HepG2 (cell line): Measurements from ENCODE around the gene ID4. TPM values are rescaled to one million over a fixed set of nuclear protein-coding genes. Genes with fewer than 3 reads are reported as not detected.

Source experiments
- CAMTA2 ChIP-seq: sonication (generic); formaldehyde crosslinking; IDR thresholded peaks from 2 replicates; pipeline ENCODE4 v1.4.0; 2020; ENCODE audit warnings: mild to moderate bottlenecking, missing genetic modification reagents, borderline replicate concordance
- GATA4 ChIP-seq: sonication (generic); IDR thresholded peaks from 2 replicates; pipeline ENCODE4 v1.6.1; 2016; ENCODE audit warnings: antibody characterized with exemption, low read depth, borderline replicate concordance
- HNRNPH1 ChIP-seq: fragments of 200-400 bp; formaldehyde crosslinking; optimal IDR thresholded peaks from 2 replicates; pipeline ENCODE3; 2017; ENCODE audit warnings: mild to moderate bottlenecking, low read depth, low read length
- HOXA9 ChIP-seq: sonication (generic); formaldehyde crosslinking; IDR thresholded peaks from 2 replicates; pipeline ENCODE4 v1.8.1; 2022; ENCODE audit warnings: missing genetic modification reagents, mild to moderate bottlenecking, moderate library complexity, borderline replicate concordance
- JUN ChIP-seq: sonication (generic); formaldehyde crosslinking; IDR thresholded peaks from 2 replicates; pipeline ENCODE4 v1.4.0; 2020; ENCODE audit warnings: mild to moderate bottlenecking, missing genetic modification reagents
- MYNN ChIP-seq: sonication (generic); formaldehyde crosslinking; IDR thresholded peaks from 2 replicates; pipeline ENCODE4 v1.4.0; 2020; ENCODE audit warnings: mild to moderate bottlenecking, low read depth, missing genetic modification reagents
- NCOA1 ChIP-seq: sonication (generic); formaldehyde crosslinking; IDR thresholded peaks from 2 replicates; pipeline ENCODE4 v1.9.0; 2021; ENCODE audit warnings: missing genetic modification reagents
- PHB2 ChIP-seq: fragments of 450-650 bp; IDR thresholded peaks from 2 replicates; pipeline ENCODE4 v1.6.1; 2018; ENCODE audit not compliant: partially characterized antibody
- ZNF20 ChIP-seq: sonication (generic); formaldehyde crosslinking; IDR thresholded peaks from 2 replicates; pipeline ENCODE4 v1.4.0; 2020; ENCODE audit warnings: mild to moderate bottlenecking, moderate library complexity, missing genetic modification reagents
- ZNF225 ChIP-seq: sonication (generic); formaldehyde crosslinking; IDR thresholded peaks from 2 replicates; pipeline ENCODE4 v1.4.0; 2020; ENCODE audit warnings: mild to moderate bottlenecking, missing genetic modification reagents
- ZNF331 ChIP-seq: sonication (generic); formaldehyde crosslinking; IDR thresholded peaks from 2 replicates; pipeline ENCODE4 v1.4.0; 2020; ENCODE audit warnings: missing genetic modification reagents
- ZNF367 ChIP-seq: sonication (generic); formaldehyde crosslinking; IDR thresholded peaks from 2 replicates; pipeline ENCODE4 v1.4.0; 2020; ENCODE audit warnings: missing genetic modification reagents, borderline replicate concordance
- ZNF672 ChIP-seq: sonication (generic); formaldehyde crosslinking; IDR thresholded peaks from 2 replicates; pipeline ENCODE4 v1.8.1; 2022; ENCODE audit warnings: missing genetic modification reagents
- ZNF839 ChIP-seq: sonication (generic); formaldehyde crosslinking; IDR thresholded peaks from 2 replicates; pipeline ENCODE4 v1.4.0; 2020; ENCODE audit warnings: missing genetic modification reagents, mild to moderate bottlenecking, borderline replicate concordance
- ZSCAN22 ChIP-seq: sonication (generic); formaldehyde crosslinking; IDR thresholded peaks from 2 replicates; pipeline ENCODE4 v1.4.0; 2020; ENCODE audit warnings: mild to moderate bottlenecking, missing genetic modification reagents
- polyA plus RNA-seq, 8 experiments: library from polyadenylated mRNA; depleted of rRNA in 3 of 8; stranded (reverse) in 7 of 8; unstranded in 1 of 8; fragments of >200 nt; fragmentation: Illumina TruSeq in 4 of 8; extraction: Trizol in 4 of 8; gene quantifications; 2 replicates each; pipeline versions ENCODE4 v1.2.1 to v1.2.3, GENCODE V29; 2011 to 2016; ENCODE audit warnings: low read depth in 4 of 8, missing spikeins in 1 of 8, mixed read lengths in 1 of 8; ENCODE audit not compliant: insufficient read depth in 1 of 8
- total RNA-seq, 5 experiments: library from RNA; depleted of rRNA; stranded (reverse); fragments of >200 nt; fragmentation: Illumina TruSeq; extraction: Trizol; gene quantifications; 2 replicates each; pipeline ENCODE4 v1.2.3, GENCODE V29; 2016; ENCODE audit warnings: low read depth in 1 of 5
- TF ChIP-seq, protein P1 (sequence below): sonication (generic); formaldehyde crosslinking; conservative IDR thresholded peaks from 2 replicates; pipeline ENCODE4 v1.5.0; 2020; ENCODE audit warnings: missing genetic modification reagents
- TF ChIP-seq, protein P2 (sequence below): IDR thresholded peaks from 2 replicates; pipeline ENCODE4 v1.6.1; 2016; ENCODE audit warnings: low read depth, borderline replicate concordance
- TF ChIP-seq, protein P3 (sequence below): IDR thresholded peaks from 2 replicates; pipeline ENCODE4 v1.6.1; 2016; ENCODE audit warnings: mild to moderate bottlenecking
- TF ChIP-seq, protein P4 (sequence below): sonication (generic); formaldehyde crosslinking; IDR thresholded peaks from 2 replicates; pipeline ENCODE4 v1.4.0; 2020; ENCODE audit warnings: missing genetic modification reagents, borderline replicate concordance

ID4 gene
- total and polyA plus RNA-seq, 2 of the 13 experiments (the other 11 are each of a cell fraction or from before 2014, with no cell fraction given): 0.20 to 0.44 TPM

DNA sequence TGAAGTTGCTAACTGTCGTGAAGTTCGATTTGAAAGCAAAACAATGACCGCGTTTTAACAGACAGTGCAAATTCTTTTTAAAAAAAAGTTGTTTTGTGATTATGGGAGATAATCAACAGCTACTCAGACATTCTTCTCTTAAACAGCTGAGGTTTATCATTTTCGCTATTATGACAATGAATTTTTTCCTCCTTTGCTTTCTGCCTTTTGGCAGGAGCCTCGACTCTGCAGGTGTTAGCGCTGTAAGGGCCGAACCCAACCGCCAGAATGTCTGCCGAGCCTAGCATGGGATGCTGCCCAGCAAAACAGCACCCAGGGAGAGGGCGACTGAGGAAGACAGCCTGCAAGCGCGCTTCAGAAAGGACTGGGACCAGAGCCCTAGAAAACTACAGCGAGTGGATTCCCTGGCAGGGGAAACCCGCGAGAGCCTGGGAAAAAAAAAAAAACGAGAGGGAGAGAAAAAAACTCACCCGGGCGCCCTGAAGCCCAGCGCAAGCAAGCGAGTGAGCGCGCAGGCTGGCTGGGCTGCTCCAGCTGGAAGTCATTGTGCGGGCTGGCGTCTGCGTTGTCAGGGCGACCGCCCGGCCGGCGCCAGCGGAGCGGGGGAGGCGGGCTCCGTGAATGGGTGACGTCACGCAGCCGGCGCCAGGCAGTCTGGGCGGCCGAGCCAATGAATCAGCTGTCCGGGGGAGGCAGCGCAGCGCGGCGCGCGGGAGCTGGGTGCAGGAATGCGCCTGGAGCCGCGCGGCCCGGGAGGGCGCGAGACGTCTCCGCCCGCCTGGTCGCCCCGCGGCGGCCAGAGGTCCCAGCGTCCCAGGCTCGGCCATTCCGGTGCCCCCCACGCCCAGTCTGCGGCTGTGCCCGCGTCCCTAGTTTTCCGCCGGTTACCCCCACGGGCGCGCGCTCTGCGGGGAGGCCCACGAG lies 32.7 kb upstream of the ID4 start (continued):
- TF ChIP-seq, protein P1, sequence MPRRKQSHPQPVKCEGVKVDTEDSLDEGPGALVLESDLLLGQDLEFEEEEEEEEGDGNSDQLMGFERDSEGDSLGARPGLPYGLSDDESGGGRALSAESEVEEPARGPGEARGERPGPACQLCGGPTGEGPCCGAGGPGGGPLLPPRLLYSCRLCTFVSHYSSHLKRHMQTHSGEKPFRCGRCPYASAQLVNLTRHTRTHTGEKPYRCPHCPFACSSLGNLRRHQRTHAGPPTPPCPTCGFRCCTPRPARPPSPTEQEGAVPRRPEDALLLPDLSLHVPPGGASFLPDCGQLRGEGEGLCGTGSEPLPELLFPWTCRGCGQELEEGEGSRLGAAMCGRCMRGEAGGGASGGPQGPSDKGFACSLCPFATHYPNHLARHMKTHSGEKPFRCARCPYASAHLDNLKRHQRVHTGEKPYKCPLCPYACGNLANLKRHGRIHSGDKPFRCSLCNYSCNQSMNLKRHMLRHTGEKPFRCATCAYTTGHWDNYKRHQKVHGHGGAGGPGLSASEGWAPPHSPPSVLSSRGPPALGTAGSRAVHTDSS (CRISPR knock-in tag): no peak
- TF ChIP-seq ZNF331 (CRISPR knock-in tag): peak; percentile 77; the same call in 1 of the 2 replicates
- TF ChIP-seq HNRNPH1: no peak
- TF ChIP-seq HOXA9 (CRISPR knock-in tag): no peak
- peak; percentile 67; the same call in 1 of the 2 replicates for TF ChIP-seq ZNF225 (CRISPR knock-in tag)
- TF ChIP-seq, protein P2, sequence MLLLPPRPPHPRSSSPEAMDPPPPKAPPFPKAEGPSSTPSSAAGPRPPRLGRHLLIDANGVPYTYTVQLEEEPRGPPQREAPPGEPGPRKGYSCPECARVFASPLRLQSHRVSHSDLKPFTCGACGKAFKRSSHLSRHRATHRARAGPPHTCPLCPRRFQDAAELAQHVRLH (CRISPR knock-in tag): no peak
- TF ChIP-seq GATA4: no peak
- TF ChIP-seq, protein P3, sequence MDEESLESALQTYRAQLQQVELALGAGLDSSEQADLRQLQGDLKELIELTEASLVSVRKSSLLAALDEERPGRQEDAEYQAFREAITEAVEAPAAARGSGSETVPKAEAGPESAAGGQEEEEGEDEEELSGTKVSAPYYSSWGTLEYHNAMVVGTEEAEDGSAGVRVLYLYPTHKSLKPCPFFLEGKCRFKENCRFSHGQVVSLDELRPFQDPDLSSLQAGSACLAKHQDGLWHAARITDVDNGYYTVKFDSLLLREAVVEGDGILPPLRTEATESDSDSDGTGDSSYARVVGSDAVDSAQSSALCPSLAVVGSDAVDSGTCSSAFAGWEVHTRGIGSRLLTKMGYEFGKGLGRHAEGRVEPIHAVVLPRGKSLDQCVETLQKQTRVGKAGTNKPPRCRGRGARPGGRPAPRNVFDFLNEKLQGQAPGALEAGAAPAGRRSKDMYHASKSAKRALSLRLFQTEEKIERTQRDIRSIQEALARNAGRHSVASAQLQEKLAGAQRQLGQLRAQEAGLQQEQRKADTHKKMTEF: peak; percentile 74; the same call in 1 of the 2 replicates
- peak; percentile 90 for TF ChIP-seq JUN (CRISPR knock-in tag)
- TF ChIP-seq PHB2: no peak
- no peak for TF ChIP-seq ZSCAN22 (CRISPR knock-in tag)
- TF ChIP-seq ZNF839: peak; percentile 77; the same call in 1 of the 2 replicates
- peak; percentile 37; the same call in 1 of the 2 replicates for TF ChIP-seq MYNN (CRISPR knock-in tag)
- TF ChIP-seq, protein P4, sequence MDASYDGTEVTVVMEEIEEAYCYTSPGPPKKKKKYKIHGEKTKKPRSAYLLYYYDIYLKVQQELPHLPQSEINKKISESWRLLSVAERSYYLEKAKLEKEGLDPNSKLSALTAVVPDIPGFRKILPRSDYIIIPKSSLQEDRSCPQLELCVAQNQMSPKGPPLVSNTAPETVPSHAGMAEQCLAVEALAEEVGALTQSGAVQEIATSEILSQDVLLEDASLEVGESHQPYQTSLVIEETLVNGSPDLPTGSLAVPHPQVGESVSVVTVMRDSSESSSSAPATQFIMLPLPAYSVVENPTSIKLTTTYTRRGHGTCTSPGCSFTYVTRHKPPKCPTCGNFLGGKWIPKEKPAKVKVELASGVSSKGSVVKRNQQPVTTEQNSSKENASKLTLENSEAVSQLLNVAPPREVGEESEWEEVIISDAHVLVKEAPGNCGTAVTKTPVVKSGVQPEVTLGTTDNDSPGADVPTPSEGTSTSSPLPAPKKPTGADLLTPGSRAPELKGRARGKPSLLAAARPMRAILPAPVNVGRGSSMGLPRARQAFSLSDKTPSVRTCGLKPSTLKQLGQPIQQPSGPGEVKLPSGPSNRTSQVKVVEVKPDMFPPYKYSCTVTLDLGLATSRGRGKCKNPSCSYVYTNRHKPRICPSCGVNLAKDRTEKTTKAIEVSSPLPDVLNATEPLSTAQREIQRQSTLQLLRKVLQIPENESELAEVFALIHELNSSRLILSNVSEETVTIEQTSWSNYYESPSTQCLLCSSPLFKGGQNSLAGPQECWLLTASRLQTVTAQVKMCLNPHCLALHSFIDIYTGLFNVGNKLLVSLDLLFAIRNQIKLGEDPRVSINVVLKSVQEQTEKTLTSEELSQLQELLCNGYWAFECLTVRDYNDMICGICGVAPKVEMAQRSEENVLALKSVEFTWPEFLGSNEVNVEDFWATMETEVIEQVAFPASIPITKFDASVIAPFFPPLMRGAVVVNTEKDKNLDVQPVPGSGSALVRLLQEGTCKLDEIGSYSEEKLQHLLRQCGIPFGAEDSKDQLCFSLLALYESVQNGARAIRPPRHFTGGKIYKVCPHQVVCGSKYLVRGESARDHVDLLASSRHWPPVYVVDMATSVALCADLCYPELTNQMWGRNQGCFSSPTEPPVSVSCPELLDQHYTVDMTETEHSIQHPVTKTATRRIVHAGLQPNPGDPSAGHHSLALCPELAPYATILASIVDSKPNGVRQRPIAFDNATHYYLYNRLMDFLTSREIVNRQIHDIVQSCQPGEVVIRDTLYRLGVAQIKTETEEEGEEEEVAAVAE: no peak
- TF ChIP-seq NCOA1 (CRISPR knock-in tag): no peak
- TF ChIP-seq ZNF367: peak; percentile 68; the same call in 1 of the 2 replicates
- no peak for TF ChIP-seq ZNF672
- no peak for TF ChIP-seq ZNF20 (CRISPR knock-in tag)
- no peak for TF ChIP-seq CAMTA2 (CRISPR knock-in tag)
